ENCODE results near the gene RAD21L1. TPM values are rescaled to one million over a fixed set of nuclear protein-coding genes. Genes with fewer than 3 reads are reported as not detected.
A peak's percentile ranks its signal among the peaks of the same experiment; 100 is the strongest.

The RAD21L1 gene
- not detected in 2 replicates for total RNA-seq

DNA sequence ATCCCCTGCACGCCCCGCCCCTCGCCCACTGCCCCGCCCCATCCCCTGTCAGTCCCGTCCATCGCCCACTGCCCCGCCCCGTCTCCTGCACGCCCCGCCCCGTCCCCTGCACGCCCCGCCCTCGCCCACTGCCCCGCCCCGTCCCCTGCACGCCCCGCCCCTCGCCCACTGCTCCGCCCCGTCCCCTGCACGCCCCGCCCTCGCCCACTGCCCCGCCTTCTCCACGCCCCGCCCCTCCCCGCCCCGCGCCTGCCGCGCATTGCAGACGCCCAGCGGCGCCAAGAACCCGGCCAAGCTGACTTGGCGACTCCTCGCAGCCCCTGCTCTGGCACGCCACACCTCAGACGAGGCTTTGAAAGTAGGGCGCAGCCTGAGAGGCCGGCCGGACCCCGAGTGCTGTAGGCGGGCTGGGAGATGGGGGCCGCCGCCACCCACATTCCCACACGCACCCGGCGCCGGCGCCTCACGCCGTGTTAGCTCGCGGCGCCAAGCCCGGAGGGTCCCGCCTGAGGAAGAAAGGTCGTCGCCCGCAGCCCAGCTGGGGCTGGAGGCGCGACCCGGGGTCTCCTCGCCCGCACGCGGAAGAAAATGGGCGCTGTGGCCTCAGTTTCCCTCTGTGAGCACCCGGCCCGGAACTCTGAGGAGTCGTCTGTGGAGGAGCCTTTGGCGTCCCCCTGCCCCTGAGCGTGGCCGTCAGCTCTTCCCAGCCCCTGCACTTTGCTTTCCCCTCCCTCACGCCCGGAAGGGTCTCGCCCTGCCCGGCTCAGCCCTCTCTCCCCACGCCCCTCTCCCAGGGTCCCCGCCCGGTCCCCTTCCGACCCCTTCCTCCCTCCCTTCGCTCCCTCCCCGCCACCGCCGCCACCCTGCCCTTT, at the start of gene RAD21L1:
Gene RAD21L1, plus strand, starts transcription at position 262 of the 872 bp plus-strand sequence. CDS start 2,410 bp downstream, outside the sequence.
- peak; percentile 43 to 90 for DNase-seq (ENCODE audit: low read depth in 2 of 2)

DNA sequence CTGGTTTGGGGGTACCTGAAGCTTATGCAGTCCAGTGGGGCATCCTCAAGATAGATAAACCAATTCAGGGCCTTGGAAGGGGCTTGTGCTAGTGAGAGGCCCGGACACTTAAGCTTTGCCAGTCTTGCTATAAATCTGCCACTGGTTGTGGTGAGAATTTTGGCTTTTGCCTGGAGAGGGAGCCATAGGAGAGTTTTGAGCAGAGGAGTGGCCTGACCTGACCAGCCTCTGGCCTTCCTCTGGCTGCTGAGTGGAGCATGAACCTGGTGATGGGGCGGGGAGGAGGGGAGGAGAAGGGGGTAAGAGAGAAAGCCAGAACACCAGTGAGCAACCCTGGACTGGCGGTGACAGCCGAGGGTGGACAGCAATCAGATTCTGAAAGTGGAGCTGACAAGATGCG, 48.2 kb upstream of the RAD21L1 start:
- no peak for DNase-seq (ENCODE audit: low read depth in 2 of 2)

DNA sequence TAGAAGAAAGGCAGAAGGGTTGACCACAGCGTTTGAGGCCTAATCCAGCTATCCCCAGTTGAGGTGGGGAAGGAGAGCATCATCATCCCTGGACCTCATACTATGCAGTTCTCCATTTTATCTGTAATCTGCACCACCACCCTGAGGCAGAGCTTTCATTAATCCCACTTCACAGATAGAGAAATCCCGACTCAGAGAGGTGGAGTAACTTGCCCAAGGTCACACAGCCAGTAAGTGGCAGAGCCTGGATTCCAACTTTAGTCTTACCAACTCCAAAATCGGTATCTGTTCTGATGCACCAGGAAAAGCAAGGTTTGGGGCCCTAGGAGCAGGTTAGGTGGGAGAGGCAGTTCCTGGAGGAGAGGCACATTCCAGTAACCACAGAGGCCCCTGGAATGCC, 47.7 kb upstream of the RAD21L1 start:
- DNase-seq (ENCODE audit: low read depth in 2 of 2), result no peak

DNA sequence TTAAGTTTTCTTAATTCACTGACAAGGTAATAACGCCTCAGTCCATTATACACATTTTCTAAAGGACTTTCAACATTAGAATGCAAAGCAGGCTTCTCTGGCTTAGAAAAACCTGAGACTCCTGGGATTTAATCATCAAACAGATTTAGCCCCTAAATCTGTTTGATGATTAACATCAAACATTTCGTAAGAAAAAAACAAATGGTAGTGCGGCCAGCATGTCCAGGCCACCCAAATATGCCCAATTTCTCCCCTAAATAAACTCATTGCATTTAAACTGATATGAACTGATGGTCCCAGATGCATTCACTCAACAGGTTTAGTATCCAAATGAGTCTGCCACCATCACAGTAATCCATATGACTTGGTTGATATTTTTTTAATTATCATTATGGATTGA, 47.2 kb upstream of the RAD21L1 start:
- DNase-seq (ENCODE audit: low read depth in 2 of 2), result no peak

DNA sequence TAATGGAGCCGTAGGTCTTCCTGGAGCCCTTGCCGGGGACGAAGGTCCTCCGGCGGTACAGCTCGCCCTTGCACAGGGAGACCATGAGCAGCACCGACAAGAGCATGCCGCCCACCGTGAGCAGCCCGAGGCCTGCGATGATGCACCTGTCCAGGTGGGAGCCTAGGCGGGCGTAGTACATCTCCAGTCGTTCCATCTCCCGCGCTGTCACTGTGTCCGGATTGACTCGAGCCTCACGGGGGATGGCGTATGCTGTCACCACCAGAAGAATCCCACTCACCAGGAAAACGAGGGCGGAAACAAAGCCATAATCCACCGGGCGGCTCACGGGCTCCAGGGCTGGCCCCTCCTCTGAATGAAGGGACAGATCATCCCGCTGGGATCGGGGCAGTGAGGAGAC, 44.9 kb upstream of the RAD21L1 start:
- no peak for DNase-seq (ENCODE audit: low read depth in 2 of 2)

DNA sequence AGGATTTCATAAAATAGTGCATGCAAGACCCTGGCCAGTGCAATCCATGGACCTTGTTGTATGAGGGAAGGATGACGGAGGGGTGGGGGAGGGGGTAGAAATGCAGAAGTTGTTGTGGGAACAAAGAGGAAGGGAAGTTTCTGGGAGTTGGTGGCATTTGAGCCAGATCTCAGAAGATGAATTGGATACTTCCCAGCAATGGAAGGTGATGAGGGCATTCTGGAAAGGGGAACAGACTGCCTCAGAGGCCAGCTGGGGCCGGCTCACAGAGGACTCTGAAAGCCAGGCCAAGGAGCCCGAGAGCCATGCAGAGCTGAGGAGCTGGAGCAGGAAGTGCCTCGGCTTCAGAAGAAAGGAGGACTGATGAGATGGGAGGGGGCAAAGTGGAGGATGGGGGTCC, 43.7 kb upstream of the RAD21L1 start:
- no peak for DNase-seq (ENCODE audit: low read depth in 2 of 2)

DNA sequence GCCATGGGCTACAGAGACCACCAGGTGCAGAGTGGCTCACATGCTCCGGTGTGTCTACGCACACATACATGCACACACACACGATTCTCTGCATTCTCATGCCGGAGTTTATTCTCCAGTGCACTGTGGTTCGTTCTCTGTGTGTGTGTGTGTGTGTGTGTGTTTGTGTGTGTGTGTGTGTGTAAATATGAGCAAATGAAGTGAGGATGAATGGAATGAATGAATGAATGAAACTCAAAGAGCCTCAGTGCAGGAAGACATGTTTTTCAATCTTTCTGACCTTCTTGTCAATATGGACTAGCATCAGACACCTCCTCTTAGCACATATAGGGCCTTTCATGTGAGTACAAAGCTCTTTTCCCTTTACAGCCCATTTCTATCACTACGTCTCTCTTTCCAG, 42.7 kb upstream of the RAD21L1 start:
- DNase-seq (ENCODE audit: low read depth in 2 of 2), result no peak

DNA sequence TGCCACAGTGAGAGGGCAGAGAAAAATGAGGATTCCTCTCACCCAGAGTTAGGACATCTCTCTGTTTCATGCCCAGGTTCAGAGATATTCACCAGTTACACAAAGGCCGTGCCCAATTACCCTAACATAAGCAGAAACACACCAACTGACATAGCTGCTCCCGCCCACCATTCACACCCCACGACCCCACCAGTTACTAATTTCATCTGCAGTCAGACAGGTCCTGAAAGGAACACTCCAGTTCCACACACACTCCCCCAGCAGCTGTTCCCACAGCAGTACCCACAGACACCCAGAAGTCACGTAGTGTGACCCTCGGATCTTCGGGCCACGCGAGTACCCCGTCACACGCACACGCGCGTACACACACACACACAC, 41.6 kb upstream of the RAD21L1 start:
- DNase-seq (ENCODE audit: low read depth in 2 of 2), result no peak

DNA sequence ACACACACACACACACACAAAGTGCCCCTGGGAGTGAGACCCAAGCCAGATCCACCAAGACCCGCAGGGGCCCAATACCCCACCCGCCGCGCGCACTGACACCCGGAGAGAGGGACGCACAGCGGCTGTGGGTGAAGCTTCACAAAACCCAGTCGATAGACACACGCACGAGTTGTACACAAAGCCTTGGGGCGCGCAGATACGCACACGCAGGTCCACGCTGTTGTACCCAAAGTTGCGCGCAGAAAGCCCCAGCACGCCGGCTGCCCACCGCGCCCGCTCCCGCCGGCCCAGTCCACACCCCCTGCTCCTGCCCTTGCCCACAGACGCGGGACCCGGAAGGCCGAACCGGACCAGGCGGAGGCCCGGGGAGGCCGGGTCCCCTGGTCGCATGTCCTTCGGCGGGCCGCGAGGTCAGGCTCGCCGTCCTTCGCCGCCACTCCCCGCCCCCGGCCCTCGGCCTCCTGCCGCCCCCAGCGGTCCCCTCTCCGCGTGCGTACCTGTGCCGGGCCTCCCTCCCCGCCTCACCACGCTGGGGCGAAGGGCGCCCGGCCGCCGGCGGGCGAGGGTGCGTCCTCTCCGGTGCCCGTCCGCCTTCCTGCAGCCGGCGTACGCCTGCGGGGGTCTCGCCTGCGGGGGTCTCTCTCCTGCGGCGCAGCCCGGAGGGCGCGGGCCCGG, 41.1 kb upstream of the RAD21L1 start, which contains the start of gene TMEM74B:
Gene TMEM74B, minus strand, starts transcription at position 344 of the 678 bp plus-strand sequence. CDS start 1,180 bp downstream, outside the sequence.
- DNase-seq (ENCODE audit: low read depth in 2 of 2), result no peak

DNA sequence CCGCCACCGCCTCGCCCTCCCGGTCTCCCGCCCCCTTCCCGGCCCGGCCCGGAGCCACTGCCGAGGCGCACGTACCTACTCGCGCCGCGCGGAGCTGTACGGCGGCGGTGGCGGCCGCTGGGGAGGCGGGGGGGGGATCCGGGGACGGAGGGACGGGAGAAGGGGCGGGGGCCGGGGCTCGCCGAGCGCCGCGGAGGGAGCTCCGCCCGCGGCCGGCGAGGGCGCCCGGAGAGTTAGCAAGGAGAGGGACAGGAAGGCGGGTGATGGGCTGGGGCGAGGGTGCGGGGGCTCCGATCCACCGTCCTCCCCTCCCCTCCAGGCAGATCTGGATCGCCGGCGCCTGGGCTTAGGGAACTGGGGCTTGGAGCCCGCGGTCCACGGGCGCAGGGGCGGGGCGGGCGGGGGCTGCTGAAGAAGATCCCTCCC, 40.5 kb upstream of the RAD21L1 start:
- no peak for DNase-seq (ENCODE audit: low read depth in 2 of 2)

DNA sequence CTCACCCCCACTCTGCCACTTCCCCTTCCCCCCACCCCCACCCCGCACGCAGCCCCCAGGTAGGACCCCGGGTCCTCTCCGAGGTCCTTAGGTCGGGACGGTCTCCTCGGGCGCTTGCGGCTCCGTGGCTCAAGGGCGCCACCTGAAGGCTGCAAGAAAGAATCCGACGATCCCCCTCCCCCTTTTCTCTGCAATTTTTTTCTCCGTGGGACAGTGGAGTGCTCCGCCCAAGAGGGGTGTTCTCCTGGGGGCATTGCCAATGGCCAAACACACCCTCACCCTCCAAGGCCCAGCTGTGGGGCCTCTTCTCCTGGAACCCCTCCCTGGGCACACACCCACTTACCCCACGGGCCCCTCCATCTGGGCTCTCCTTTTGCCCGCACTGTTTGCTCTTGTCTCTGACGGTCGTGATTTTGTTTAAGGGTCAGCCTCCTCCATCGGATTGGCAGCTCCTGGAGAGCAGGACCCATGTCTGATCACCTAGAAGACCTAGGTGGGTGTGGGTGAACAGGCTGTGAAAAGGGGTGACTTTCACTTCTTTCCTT, 40.0 kb upstream of the RAD21L1 start:
- peak; percentile 18 to 63 for DNase-seq (ENCODE audit: low read depth in 2 of 2)

DNA sequence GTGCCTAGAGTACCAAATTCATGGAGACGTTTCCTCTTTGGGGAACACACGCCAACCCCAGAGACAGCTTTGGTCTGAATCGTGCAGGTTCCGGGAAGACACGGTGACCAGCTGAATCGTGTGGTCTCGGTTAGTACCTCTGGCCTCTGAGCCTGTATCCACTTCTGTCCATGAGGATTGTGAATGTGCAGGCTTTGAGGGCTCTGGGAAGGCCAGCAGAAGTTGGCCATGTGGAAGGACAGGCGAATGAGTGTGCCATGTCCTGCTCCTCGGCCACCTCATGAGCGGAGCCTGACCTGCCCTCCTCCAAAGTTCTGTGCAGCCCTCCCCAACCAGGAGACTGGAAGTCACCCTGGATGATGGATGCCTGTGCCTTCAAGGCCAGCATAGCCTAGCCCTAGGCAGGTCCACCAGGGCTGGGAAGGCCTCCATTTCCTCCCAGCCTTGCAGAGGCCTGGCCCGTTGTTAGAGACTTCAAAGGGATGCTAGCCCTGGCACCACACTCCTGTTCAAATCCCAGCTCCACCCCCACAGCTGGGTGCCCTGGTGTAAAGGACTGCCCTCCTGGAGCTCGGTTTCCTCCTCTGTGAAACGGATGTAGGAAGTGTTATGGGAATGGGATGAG, 39.4 kb upstream of the RAD21L1 start:
- no peak for DNase-seq (ENCODE audit: low read depth in 2 of 2)

DNA sequence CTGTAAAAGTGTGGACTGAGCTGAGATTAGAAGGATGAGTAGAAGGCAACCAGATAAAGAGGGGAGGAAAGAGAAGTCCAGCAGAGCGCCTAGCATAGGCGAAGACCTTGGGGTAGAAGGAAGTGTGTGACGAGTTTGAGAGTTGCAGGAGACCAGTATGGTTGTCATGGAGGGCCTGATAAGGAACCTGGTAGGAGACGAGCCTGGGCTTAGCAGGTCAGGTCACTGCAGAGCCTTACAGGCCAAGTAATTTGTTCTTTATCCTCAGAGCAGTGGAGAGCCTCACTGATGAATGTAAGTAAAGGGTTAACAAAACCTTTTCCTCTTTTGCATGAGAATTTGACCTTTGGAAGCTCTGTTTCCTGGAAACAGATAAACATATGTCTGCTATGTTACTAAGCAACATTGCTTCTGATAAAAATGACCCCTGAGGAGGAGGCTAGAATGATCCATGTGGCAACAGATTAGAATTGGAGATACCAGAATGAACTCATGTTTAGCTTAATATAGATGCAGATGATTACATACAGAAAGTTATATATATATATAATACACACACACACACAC, 38.2 kb upstream of the RAD21L1 start:
- DNase-seq (ENCODE audit: low read depth in 2 of 2), result peak; percentile 16 to 47

DNA sequence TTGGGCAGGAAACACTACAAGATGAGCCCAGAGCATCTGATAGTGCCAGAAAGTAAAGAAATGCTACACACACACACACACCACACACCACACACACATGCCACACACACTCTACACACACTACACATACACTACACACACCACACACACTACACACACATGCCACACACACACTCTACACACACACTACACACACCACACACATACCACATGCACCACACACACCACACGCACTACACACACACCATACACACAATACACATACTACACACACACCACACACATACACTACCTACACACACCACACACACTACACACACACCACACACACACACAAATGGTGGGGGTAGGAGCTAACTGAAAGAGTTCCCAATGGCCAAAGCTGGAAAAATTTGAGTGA, 37.5 kb upstream of the RAD21L1 start:
- DNase-seq (ENCODE audit: low read depth in 2 of 2), result no peak

DNA sequence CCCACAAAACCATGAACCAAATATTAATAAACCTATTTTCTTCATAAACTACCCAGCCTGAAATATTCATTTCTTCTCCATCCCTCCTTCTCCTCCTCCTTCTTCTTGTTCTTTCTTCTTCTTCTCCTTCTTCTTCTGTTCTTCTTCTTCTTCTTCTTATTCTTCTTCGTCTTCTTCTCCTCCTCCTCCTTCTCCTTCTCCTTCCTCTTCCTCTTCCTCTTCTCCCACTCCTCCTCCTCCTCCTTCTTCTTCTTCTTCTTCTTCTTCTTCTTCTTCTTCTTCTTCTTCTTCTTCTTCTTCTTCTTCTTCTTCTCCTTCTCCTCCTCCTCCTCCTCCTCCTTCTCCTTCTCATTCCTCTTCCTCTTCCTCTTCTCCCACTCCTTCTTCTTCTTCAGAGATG, 36.0 kb upstream of the RAD21L1 start:
- no peak for DNase-seq (ENCODE audit: low read depth in 2 of 2)

DNA sequence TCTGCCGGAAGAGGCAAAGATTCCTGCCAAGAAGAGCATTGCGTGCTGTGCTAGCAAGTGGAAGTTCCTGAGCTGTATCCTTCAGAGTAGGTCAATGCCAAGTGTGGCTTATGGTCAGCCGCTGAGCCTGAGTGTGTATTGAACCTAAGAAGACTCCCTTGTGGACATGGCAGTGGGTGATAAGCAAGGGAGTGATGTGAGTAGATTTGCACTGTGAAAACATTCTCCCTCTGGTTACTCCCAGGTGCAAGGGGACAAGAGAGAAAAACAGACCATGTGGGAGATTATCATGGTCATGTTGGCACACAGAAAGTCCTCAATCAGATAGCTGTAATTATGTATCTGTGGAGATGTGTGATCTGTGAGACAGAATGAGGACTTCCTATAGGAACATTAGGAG, 35.0 kb upstream of the RAD21L1 start:
- DNase-seq (ENCODE audit: low read depth in 2 of 2), result no peak

DNA sequence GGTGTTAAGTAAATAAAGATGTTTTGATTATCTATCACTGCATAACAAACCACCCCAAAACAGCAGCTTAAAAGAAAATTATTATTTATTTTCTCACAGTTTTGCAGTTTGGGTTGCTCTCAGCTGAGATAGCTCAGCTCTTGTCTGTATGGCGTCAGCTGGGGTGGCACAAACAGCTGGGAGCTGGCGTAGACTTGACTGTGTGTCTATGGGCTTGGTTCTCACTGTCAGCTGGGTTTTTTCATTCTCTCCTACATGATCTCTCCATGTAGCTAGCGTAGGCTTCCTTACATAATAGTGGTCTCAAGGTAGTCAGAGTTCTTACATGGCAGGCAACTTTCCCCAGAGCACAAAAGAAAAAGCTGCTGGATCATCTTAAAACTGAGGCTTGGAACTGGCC, 34.5 kb upstream of the RAD21L1 start:
- no peak for DNase-seq (ENCODE audit: low read depth in 2 of 2)

DNA sequence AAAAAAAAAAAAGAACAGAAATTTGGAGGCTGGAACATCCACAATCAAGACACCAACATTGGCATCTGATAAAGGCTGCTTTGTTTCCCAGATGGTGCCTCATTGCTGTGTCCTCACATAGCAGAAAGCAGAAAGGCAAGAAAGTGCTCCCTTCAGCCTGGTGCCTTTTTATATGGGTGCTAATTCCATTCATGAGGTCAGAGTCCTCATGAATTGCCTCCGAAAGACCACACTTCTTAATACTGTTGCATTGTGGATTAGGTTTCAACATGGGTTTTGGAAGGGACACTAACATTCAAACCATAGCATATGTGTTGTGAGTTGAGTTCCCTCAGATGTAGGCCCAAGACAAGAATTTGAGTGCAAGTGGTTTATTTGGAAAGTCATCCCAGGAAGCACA, 30.6 kb upstream of the RAD21L1 start:
- DNase-seq (ENCODE audit: low read depth in 2 of 2), result no peak

DNA sequence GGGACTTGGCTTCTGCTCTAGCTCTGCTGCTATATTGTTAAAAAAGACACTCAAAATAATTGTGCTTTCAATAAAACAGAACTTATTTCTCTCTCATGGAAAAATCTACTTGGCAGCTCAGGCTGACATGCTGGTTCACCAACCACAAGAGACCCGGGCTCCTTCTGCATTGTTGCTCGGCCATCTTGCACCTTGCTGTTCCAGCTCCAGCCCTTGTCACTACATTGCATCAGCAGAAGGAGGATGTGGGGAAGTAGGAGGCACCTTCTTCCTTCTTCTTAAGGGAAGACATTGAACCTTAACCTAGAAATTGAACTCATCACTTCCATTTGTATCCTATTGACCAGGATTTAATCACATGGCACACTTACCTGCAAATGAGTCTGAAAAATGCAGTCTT, 29.2 kb upstream of the RAD21L1 start:
- DNase-seq (ENCODE audit: low read depth in 2 of 2), result no peak

DNA sequence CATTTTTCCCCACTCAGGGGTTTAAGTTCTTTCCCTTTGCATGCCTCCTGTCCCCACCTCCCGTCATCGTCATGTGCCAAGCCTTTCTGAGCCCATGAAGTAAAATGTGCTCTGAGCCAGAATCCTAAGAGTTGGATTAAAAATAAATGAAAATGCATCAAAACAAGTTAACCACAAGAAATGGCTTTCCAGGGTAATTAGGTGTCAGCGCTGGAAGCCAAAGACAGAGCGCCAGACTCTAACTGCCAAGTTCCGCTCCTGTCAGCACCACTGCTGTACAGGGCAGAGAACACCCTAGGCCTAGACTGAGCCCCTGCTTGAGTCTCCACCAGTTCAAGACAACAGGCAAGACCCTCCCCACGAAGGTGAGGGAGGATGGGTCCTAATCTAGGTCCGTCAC, 28.0 kb upstream of the RAD21L1 start:
- no peak for DNase-seq (ENCODE audit: low read depth in 2 of 2)

DNA sequence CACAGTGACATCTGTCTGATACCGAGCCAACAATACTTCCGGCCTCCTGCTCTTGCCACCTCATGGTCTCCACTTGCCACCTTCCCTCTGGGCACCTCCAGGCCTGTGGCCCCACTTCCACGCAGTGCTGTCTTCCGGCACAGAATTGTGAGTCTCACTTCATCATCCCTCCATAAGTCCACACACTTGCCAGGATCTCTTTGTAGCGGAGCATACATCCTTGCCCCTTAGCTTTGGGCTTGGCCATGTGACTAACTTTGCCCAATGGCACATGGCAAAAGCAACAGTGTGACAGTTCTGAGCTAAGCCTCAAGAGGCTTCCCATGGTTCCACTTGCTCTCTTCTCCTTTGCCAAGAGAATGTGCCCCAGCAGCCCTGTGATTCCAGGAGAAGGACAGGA, 27.1 kb upstream of the RAD21L1 start:
- no peak for DNase-seq (ENCODE audit: low read depth in 2 of 2)

Measured in dermis microvascular lymphatic vessel endothelial cell (primary cell).